ENCODE results near the gene CFAP299.

The CFAP299 gene

DNA sequence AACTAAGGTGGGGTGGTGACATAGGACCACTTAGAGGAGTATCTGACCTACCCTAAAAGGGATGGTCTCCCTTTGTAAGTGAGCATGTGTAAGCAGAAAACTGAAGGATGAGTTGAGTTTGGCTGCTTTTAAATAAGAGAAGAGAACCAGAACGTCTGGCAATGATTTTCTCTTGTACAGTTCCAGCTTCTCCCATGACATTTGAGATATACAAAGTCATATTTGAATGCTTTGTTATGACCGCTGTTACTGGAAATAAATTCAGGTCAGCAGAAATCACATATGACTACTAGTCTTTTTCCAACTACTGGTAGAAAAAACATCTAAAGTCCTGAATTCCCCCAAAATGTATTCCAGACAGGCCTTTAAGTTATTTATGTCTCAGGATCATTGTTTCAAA is 381.7 kb downstream of the CFAP299 start:
- TF ChIP-seq CEBPB (IDR thresholded peaks at IDR 0.05) (no peak), RAD21 (IDR thresholded peaks at IDR 0.05; ENCODE audit: low read depth) (no peak), TEAD4 (IDR thresholded peaks at IDR 0.05) (no peak), FOXM1 (IDR thresholded peaks at IDR 0.05; ENCODE audit: borderline replicate concordance, low read depth) (no peak), EP300 (IDR thresholded peaks at IDR 0.05; ENCODE audit: borderline replicate concordance) (no peak), TCF12 (IDR thresholded peaks at IDR 0.05; ENCODE audit: low read depth) (no peak), EGR1 (IDR thresholded peaks at IDR 0.05) (no peak), ZBTB7A (IDR thresholded peaks at IDR 0.05; ENCODE audit: low read depth) (no peak), TAF1 (IDR thresholded peaks at IDR 0.05; ENCODE audit: low read depth) (no peak), YY1 (IDR thresholded peaks at IDR 0.05; ENCODE audit: low read depth) (no peak), NFIC (IDR thresholded peaks at IDR 0.05) (no peak), CREB1 (IDR thresholded peaks at IDR 0.05; ENCODE audit: low read depth) (no peak), REST (IDR thresholded peaks at IDR 0.05; ENCODE audit: low read depth) (no peak)
- TF ChIP-seq, protein P1, sequence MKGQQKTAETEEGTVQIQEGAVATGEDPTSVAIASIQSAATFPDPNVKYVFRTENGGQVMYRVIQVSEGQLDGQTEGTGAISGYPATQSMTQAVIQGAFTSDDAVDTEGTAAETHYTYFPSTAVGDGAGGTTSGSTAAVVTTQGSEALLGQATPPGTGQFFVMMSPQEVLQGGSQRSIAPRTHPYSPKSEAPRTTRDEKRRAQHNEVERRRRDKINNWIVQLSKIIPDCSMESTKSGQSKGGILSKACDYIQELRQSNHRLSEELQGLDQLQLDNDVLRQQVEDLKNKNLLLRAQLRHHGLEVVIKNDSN (IDR thresholded peaks at IDR 0.05), result no peak
- TF ChIP-seq, protein P2, sequence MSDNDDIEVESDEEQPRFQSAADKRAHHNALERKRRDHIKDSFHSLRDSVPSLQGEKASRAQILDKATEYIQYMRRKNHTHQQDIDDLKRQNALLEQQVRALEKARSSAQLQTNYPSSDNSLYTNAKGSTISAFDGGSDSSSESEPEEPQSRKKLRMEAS (IDR thresholded peaks at IDR 0.05), result no peak

DNA sequence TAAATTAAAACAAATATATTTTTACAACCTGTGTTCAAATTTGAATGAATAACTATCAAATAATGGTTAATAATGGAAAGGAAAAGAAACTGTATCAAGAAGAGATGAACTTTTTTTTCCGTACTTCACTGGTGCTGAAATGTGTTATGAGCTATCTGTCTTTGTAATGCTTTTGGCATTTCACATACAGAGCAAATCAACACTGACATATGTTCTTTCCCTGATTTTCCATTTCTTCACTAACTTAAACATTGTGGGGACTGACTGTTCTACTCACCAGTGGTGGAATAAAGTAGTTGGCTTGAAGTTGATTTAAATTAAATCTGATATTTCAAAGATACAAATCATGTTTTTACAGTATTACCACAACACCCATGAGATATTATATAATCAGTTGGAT is 390.9 kb downstream of the CFAP299 start:
- TF ChIP-seq ZBTB7A (IDR thresholded peaks at IDR 0.05; ENCODE audit: low read depth) (no peak), CREB1 (IDR thresholded peaks at IDR 0.05; ENCODE audit: low read depth) (no peak), EGR1 (IDR thresholded peaks at IDR 0.05) (no peak), FOXM1 (IDR thresholded peaks at IDR 0.05; ENCODE audit: borderline replicate concordance, low read depth) (no peak), YY1 (IDR thresholded peaks at IDR 0.05; ENCODE audit: low read depth) (no peak), TEAD4 (IDR thresholded peaks at IDR 0.05) (no peak), CEBPB (IDR thresholded peaks at IDR 0.05) (no peak), TCF12 (IDR thresholded peaks at IDR 0.05; ENCODE audit: low read depth) (no peak), REST (IDR thresholded peaks at IDR 0.05; ENCODE audit: low read depth) (no peak), RAD21 (IDR thresholded peaks at IDR 0.05; ENCODE audit: low read depth) (no peak), TAF1 (IDR thresholded peaks at IDR 0.05; ENCODE audit: low read depth) (no peak), NFIC (IDR thresholded peaks at IDR 0.05) (no peak), EP300 (IDR thresholded peaks at IDR 0.05; ENCODE audit: borderline replicate concordance) (no peak)
- TF ChIP-seq, protein P1 (IDR thresholded peaks at IDR 0.05), result no peak
- TF ChIP-seq, protein P2 (IDR thresholded peaks at IDR 0.05), result no peak

DNA sequence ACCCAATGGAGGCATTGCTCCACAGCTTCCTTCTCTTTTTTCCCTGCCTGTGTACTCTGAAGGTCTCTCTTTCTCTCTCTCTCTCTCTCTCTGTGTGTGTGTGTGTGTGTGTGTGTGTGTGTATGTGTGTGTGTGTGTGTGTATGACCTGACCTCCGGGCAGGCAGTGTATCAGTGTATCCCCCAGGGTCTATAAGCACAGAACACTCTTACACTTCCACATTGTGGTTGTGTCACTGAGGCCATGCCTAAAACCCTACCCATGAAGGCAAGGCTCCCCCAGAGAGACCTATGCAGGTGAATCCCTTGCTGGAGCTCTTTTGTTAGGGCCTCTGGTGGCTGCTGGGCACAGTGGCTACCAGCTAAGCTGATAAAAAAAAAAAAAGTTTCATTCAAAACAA is 394.6 kb downstream of the CFAP299 start:
- TF ChIP-seq CEBPB (IDR thresholded peaks at IDR 0.05) (no peak), ZBTB7A (IDR thresholded peaks at IDR 0.05; ENCODE audit: low read depth) (no peak), YY1 (IDR thresholded peaks at IDR 0.05; ENCODE audit: low read depth) (no peak), TAF1 (IDR thresholded peaks at IDR 0.05; ENCODE audit: low read depth) (no peak), NFIC (IDR thresholded peaks at IDR 0.05) (no peak), CREB1 (IDR thresholded peaks at IDR 0.05; ENCODE audit: low read depth) (no peak), TEAD4 (IDR thresholded peaks at IDR 0.05) (no peak), TCF12 (IDR thresholded peaks at IDR 0.05; ENCODE audit: low read depth) (no peak), EGR1 (IDR thresholded peaks at IDR 0.05) (no peak), RAD21 (IDR thresholded peaks at IDR 0.05; ENCODE audit: low read depth) (no peak), FOXM1 (IDR thresholded peaks at IDR 0.05; ENCODE audit: borderline replicate concordance, low read depth) (no peak), EP300 (IDR thresholded peaks at IDR 0.05; ENCODE audit: borderline replicate concordance) (no peak)
- TF ChIP-seq, protein P2 (IDR thresholded peaks at IDR 0.05), result no peak

DNA sequence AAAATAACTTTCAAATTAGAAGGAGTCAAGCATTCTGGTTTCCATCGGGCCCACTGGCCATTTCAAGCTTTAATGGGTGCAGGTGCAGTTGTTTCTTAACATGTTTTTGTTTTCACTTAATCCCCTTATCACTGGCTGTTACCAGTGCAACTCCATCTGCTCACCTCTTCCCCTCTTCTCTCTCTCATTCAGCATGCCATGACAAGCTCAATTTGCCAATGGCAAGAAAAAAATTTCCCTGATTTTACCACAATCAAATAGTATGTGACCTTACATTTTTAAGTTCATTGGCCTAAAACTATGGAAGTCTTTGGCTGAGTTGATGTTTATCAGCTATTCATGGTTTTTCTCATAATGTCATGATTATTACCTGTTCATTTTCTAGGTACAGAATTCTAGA is 395.9 kb downstream of the CFAP299 start:
- TF ChIP-seq EP300 (IDR thresholded peaks at IDR 0.05; ENCODE audit: borderline replicate concordance) (no peak), CREB1 (IDR thresholded peaks at IDR 0.05; ENCODE audit: low read depth) (no peak), RAD21 (IDR thresholded peaks at IDR 0.05; ENCODE audit: low read depth) (no peak), REST (IDR thresholded peaks at IDR 0.05; ENCODE audit: low read depth) (no peak), EGR1 (IDR thresholded peaks at IDR 0.05) (no peak), NFIC (IDR thresholded peaks at IDR 0.05) (no peak), TCF12 (IDR thresholded peaks at IDR 0.05; ENCODE audit: low read depth) (no peak), ZBTB7A (IDR thresholded peaks at IDR 0.05; ENCODE audit: low read depth) (no peak), TAF1 (IDR thresholded peaks at IDR 0.05; ENCODE audit: low read depth) (no peak), YY1 (IDR thresholded peaks at IDR 0.05; ENCODE audit: low read depth) (no peak)
- TF ChIP-seq, protein P1 (IDR thresholded peaks at IDR 0.05), result no peak
- TF ChIP-seq, protein P2 (IDR thresholded peaks at IDR 0.05), result no peak

Measured in Ishikawa (cell line).